Posterior vena cava (tissue), 2 donors: ENCODE data around the gene IL1RL2. TPM values are rescaled to one million over a fixed set of nuclear protein-coding genes. Genes with fewer than 3 reads are reported as not detected.

Source experiments
- DNase-seq: peaks from one replicate; pipeline ENCODE4 v3.0.0-alpha.2; 2020; ENCODE audit warnings: low spot score
- intact Hi-C, 2 donors: fragments of 100-400 bp; cut with DNase I; formaldehyde crosslinking; loops; one replicate each; pipeline versions ENCODE4 v1.14.1 to v1.14.2; 2022 to 2023
- total RNA-seq, 2 donors: library from RNA; stranded (reverse); fragmentation: NEBNext Ultra II Directional; extraction: Animal tissue kit (Norgen Biotek cat#: 25700); gene quantifications; one replicate each; pipeline ENCODE4 v1.2.1, GENCODE V29; 2021
- donor health status: DM: yes; HTN: yes; CAD: no.
- donor health status: DM: yes; HTN: yes; CAD: no.

Gene IL1RL2
- total RNA-seq, 2 donors from 2014 or later, result 0.24 to 0.46 TPM

GRCh38 chr2:102252236-102252635, 65.4 kb downstream of the IL1RL2 start:
- DNase-seq, result no peak
- intact Hi-C loops, result no loop called here

- intact Hi-C loops, result no loop called here
- no peak for DNase-seq
Measured at GRCh38 chr2:102253140-102253752, 66.4 kb downstream of the IL1RL2 start.

GRCh38 chr2:102253753-102254150, 66.9 kb downstream of the IL1RL2 start:
- intact Hi-C loops, result no loop called here
- no peak for DNase-seq

GRCh38 chr2:102256276-102256675, 69.5 kb downstream of the IL1RL2 start:
- DNase-seq, result no peak
- intact Hi-C loops, result no loop called here

GRCh38 chr2:102256874-102257462, 70.1 kb downstream of the IL1RL2 start:
- no peak for DNase-seq
- intact Hi-C loops, result no loop called here

GRCh38 chr2:102258025-102258385, 71.2 kb downstream of the IL1RL2 start:
- intact Hi-C loops, result no loop called here
- no peak for DNase-seq

GRCh38 chr2:102258386-102259074, 71.7 kb downstream of the IL1RL2 start:
- DNase-seq, result no peak
- intact Hi-C loops, result no loop called here

- intact Hi-C loops, result no loop called here
- no peak for DNase-seq
Measured at GRCh38 chr2:102261467-102262135, 74.8 kb downstream of the IL1RL2 start.

GRCh38 chr2:102262216-102263129, 75.7 kb downstream of the IL1RL2 start:
- DNase-seq, result no peak
- intact Hi-C loops, result no loop called here

- intact Hi-C loops, result no loop called here
- no peak for DNase-seq
Measured at GRCh38 chr2:102264952-102265351, 78.1 kb downstream of the IL1RL2 start.

GRCh38 chr2:102266204-102266603, 79.4 kb downstream of the IL1RL2 start:
- intact Hi-C loops, result no loop called here
- no peak for DNase-seq

GRCh38 chr2:102267774-102268173, 81.0 kb downstream of the IL1RL2 start:
- DNase-seq, result no peak
- intact Hi-C loops, result no loop called here

GRCh38 chr2:102268510-102269199, 81.8 kb downstream of the IL1RL2 start:
- no peak for DNase-seq
- intact Hi-C loops, result no loop called here

GRCh38 chr2:102269200-102269524, 82.3 kb downstream of the IL1RL2 start:
- intact Hi-C loops, result no loop called here
- DNase-seq, result no peak

GRCh38 chr2:102271844-102272243, 85.0 kb downstream of the IL1RL2 start:
- no peak for DNase-seq
- intact Hi-C loops, result no loop called here

GRCh38 chr2:102273619-102274211, 86.9 kb downstream of the IL1RL2 start:
- intact Hi-C loops, result no loop called here
- DNase-seq, result no peak

GRCh38 chr2:102276549-102277201, 89.9 kb downstream of the IL1RL2 start:
- no peak for DNase-seq
- intact Hi-C loops, result loop anchor here in 1 of 2 donors (1.0 kb wide), 1 partner anchor 31 kb away; no protein-coding TSS in a partner anchor

- DNase-seq, result no peak
- intact Hi-C loops, result no loop called here
Measured at GRCh38 chr2:102277202-102277700, 90.4 kb downstream of the IL1RL2 start.
